HG03571 (cell line): ENCODE results near the gene UST.

ENCODE experiments used
- ATAC-seq: cut with Tn5 transposase; IDR thresholded peaks from one replicate; pipeline ENCODE4 v1.9.1; 2021; ENCODE audit not compliant: unreplicated experiment

UST gene

GRCh38 chr6:149077208-149077607 is 330.4 kb downstream of the UST start:
- ATAC-seq: no peak

GRCh38 chr6:149078211-149078782 is 331.5 kb downstream of the UST start:
- ATAC-seq: no peak

- ATAC-seq: no peak
These were observed 332.6 kb downstream of the UST start for GRCh38 chr6:149079456-149079855.

GRCh38 chr6:149079911-149080491 is 333.2 kb downstream of the UST start:
- no peak for ATAC-seq

GRCh38 chr6:149080511-149080910 is 333.7 kb downstream of the UST start:
- no peak for ATAC-seq

- ATAC-seq: no peak
These were observed 334.5 kb downstream of the UST start for GRCh38 chr6:149081281-149081680.

GRCh38 chr6:149082320-149082719 is 335.5 kb downstream of the UST start:
- ATAC-seq: peak; percentile 68

- ATAC-seq: no peak
These were observed 337.2 kb downstream of the UST start for GRCh38 chr6:149084026-149084425.

- ATAC-seq: no peak
These were observed 338.2 kb downstream of the UST start for GRCh38 chr6:149084808-149085556.

GRCh38 chr6:149085557-149085938 is 338.7 kb downstream of the UST start:
- ATAC-seq: no peak

- no peak for ATAC-seq
These were observed 339.5 kb downstream of the UST start for GRCh38 chr6:149086363-149086762.

- ATAC-seq: no peak
These were observed 341.1 kb downstream of the UST start for GRCh38 chr6:149087898-149088297.

- ATAC-seq: no peak
These were observed 341.5 kb downstream of the UST start for GRCh38 chr6:149088361-149088760.

- no peak for ATAC-seq
These were observed 342.7 kb downstream of the UST start for GRCh38 chr6:149089510-149089909.

- no peak for ATAC-seq
These were observed 344.1 kb downstream of the UST start for GRCh38 chr6:149090937-149091336.

- no peak for ATAC-seq
These were observed 346.8 kb downstream of the UST start for GRCh38 chr6:149093643-149094042.

GRCh38 chr6:149094156-149094555 is 347.3 kb downstream of the UST start:
- ATAC-seq: no peak

GRCh38 chr6:149094934-149095351 is 348.1 kb downstream of the UST start:
- no peak for ATAC-seq

- ATAC-seq: no peak
These were observed 349.0 kb downstream of the UST start for GRCh38 chr6:149095842-149096241.

- ATAC-seq: no peak
These were observed 351.0 kb downstream of the UST start for GRCh38 chr6:149097794-149098193.

- ATAC-seq: no peak
These were observed 352.0 kb downstream of the UST start for GRCh38 chr6:149098700-149099276.

- no peak for ATAC-seq
These were observed 355.5 kb downstream of the UST start for GRCh38 chr6:149102324-149102723.
